Measurements from ENCODE around the gene INSM2. TPM values are rescaled to one million over a fixed set of nuclear protein-coding genes. Genes with fewer than 3 reads are reported as not detected.

Gene INSM2
- total RNA-seq, 1 experiment from 2014 or later, result not detected

DNA sequence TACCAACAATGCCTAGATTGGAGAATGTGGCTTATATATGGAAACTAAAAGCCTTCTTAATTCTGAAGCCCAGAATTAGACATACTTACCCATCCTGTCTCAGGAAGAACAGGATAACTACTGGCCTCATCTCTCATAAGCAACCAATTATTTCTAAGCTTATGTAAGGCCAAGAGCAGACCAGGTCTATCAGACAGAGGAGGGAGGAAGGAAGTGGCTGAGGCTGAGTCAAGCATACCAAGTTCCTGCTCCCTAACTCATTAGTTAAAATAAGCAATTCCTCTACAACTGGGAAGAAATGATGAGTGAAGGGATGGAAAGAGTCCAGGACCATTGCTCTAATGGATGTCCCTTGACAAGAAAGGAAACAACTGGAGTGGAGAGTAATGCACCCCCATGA, 27.0 kb upstream of the INSM2 start:
- Histone ChIP-seq H2AFZ (ENCODE audit: low read depth, low read length, poor library complexity, severe bottlenecking) (no peak overlapping the region), H3K9me3 (ENCODE audit: control insufficient read depth in 1 of 2, insufficient read depth in 1 of 2, low read depth in 1 of 2, low read length in 2 of 2) (no peaks in the 10 kb centered on the region), H3K27me3 (ENCODE audit: insufficient read depth, low read length) (no peaks in the 10 kb centered on the region), H3K4me1 (ENCODE audit: control insufficient read depth in 1 of 2, insufficient read depth in 2 of 2, low read length in 2 of 2) (no peaks in the 10 kb centered on the region), H3K9ac (ENCODE audit: low read length) (no peak overlapping the region), H3K4me3 (replicated peaks in 1 of 2; ENCODE audit: low read depth in 1 of 2, low read length in 2 of 2) (no peak overlapping the region), H3K27ac (ENCODE audit: low read depth, low read length) (no peak overlapping the region), H3K79me2 (ENCODE audit: insufficient read depth, low read length) (no peaks in the 10 kb centered on the region), H3K4me2 (ENCODE audit: low read length) (no peak overlapping the region), H4K20me1 (ENCODE audit: insufficient read depth) (no peaks in the 10 kb centered on the region), H3K9me2 (ENCODE audit: insufficient read depth) (no peaks in the 10 kb centered on the region), H3K36me3 (ENCODE audit: control insufficient read depth in 1 of 2, insufficient read depth in 2 of 2, low read length in 2 of 2) (no peaks in the 10 kb centered on the region)
- intact Hi-C loops (cut with micrococcal nuclease), result no loop called here
- BruUV-seq (replicated peaks), result no TSS peak
- ChIA-PET RAD21 (ENCODE audit: low non-redundant PET in 1 of 2, low total read pairs in 2 of 2, uncharacterized antibody in 2 of 2, unreplicated experiment in 2 of 2) (no interaction called here), CTCF (no interaction called here), POLR2A (no interaction called here)
- TF ChIP-seq ATF3 (IDR thresholded peaks at IDR 0.05) (no peak), SP1 (IDR thresholded peaks at IDR 0.05; ENCODE audit: low read depth) (no peak), EGR1 (IDR thresholded peaks at IDR 0.05; ENCODE audit: low read depth) (no peak), MAX (IDR thresholded peaks at IDR 0.05) (no peak), CEBPB (IDR thresholded peaks at IDR 0.05; ENCODE audit: low read depth) (no peak), ZFX (IDR thresholded peaks at IDR 0.05) (no peak), CBX3 (IDR thresholded peaks at IDR 0.05; ENCODE audit: low read depth) (no peak), ZBTB33 (IDR thresholded peaks at IDR 0.05; ENCODE audit: extremely low read depth, insufficient replicate concordance, low read length) (no peak)
- TF ChIP-seq, protein P1, sequence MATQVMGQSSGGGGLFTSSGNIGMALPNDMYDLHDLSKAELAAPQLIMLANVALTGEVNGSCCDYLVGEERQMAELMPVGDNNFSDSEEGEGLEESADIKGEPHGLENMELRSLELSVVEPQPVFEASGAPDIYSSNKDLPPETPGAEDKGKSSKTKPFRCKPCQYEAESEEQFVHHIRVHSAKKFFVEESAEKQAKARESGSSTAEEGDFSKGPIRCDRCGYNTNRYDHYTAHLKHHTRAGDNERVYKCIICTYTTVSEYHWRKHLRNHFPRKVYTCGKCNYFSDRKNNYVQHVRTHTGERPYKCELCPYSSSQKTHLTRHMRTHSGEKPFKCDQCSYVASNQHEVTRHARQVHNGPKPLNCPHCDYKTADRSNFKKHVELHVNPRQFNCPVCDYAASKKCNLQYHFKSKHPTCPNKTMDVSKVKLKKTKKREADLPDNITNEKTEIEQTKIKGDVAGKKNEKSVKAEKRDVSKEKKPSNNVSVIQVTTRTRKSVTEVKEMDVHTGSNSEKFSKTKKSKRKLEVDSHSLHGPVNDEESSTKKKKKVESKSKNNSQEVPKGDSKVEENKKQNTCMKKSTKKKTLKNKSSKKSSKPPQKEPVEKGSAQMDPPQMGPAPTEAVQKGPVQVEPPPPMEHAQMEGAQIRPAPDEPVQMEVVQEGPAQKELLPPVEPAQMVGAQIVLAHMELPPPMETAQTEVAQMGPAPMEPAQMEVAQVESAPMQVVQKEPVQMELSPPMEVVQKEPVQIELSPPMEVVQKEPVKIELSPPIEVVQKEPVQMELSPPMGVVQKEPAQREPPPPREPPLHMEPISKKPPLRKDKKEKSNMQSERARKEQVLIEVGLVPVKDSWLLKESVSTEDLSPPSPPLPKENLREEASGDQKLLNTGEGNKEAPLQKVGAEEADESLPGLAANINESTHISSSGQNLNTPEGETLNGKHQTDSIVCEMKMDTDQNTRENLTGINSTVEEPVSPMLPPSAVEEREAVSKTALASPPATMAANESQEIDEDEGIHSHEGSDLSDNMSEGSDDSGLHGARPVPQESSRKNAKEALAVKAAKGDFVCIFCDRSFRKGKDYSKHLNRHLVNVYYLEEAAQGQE (IDR thresholded peaks at IDR 0.05; ENCODE audit: low read depth), result no peak
- TF ChIP-seq, protein P2, sequence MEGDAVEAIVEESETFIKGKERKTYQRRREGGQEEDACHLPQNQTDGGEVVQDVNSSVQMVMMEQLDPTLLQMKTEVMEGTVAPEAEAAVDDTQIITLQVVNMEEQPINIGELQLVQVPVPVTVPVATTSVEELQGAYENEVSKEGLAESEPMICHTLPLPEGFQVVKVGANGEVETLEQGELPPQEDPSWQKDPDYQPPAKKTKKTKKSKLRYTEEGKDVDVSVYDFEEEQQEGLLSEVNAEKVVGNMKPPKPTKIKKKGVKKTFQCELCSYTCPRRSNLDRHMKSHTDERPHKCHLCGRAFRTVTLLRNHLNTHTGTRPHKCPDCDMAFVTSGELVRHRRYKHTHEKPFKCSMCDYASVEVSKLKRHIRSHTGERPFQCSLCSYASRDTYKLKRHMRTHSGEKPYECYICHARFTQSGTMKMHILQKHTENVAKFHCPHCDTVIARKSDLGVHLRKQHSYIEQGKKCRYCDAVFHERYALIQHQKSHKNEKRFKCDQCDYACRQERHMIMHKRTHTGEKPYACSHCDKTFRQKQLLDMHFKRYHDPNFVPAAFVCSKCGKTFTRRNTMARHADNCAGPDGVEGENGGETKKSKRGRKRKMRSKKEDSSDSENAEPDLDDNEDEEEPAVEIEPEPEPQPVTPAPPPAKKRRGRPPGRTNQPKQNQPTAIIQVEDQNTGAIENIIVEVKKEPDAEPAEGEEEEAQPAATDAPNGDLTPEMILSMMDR (IDR thresholded peaks at IDR 0.05 in 2 of 3, conservative IDR thresholded peaks at IDR 0.05 in 1 of 3; ENCODE audit: borderline replicate concordance in 1 of 3, insufficient read depth in 1 of 3, low read depth in 2 of 3, low read length in 2 of 3), result no peak
- DNase-seq (ENCODE audit: low read depth, low spot score), result no peak
- no peak for ATAC-seq
